K562 (cell line): ENCODE results near the gene PLCB3. TPM values are rescaled to one million over a fixed set of nuclear protein-coding genes. Genes with fewer than 3 reads are reported as not detected.

Experiments used
- ARID1B ChIP-seq: fragments of 450-650 bp; IDR thresholded peaks from 2 replicates; pipeline ENCODE4 v1.6.1; 2016; ENCODE audit warnings: antibody characterized with exemption, mild to moderate bottlenecking, inconsistent platforms
- ARID3B ChIP-seq: fragments of 250-450 bp; sonication (Bioruptor Pico); IDR thresholded peaks from 2 replicates; pipeline ENCODE4 v1.4.0; 2020; ENCODE audit warnings: borderline replicate concordance
- ARNT ChIP-seq, 2 experiments: fragments of 450-650 bp; IDR thresholded peaks; 2 replicates each; pipeline ENCODE4 v1.6.1; 2016; ENCODE audit warnings: mild to moderate bottlenecking in 1 of 2
- DMBX1 ChIP-seq: fragments of 250-450 bp; sonication (Bioruptor Pico); IDR thresholded peaks from 2 replicates; pipeline ENCODE4 v1.8.0; 2022; ENCODE audit warnings: inconsistent platforms, mild to moderate bottlenecking, moderate library complexity, borderline replicate concordance
- ETV1 ChIP-seq: fragments of 450-650 bp; conservative IDR thresholded peaks from 2 replicates; pipeline ENCODE4 v1.6.1; 2016; ENCODE audit warnings: missing genetic modification characterization, control low read depth, low read depth, missing compliant biosample characterization
- GTF2A2 ChIP-seq: IDR thresholded peaks from 2 replicates; pipeline ENCODE4 v1.6.1; 2016; ENCODE audit warnings: mild to moderate bottlenecking, missing genetic modification characterization, missing compliant biosample characterization
- HMBOX1 ChIP-seq: sonication (generic); IDR thresholded peaks from 2 replicates; pipeline ENCODE4 v1.6.1; 2016
- KAT2B ChIP-seq: IDR thresholded peaks from one replicate; pipeline ENCODE4 v1.6.1; 2012; ENCODE audit warnings: low read depth, mild to moderate bottlenecking, control low read depth, inconsistent platforms, low read length, moderate library complexity
- KAT7 ChIP-seq: sonication (generic); formaldehyde crosslinking; IDR thresholded peaks from 2 replicates; pipeline ENCODE4 v1.8.0; 2022; ENCODE audit warnings: missing genetic modification reagents, mild to moderate bottlenecking, borderline replicate concordance
- MAFF ChIP-seq: IDR thresholded peaks from 2 replicates; pipeline ENCODE4 v1.6.1; 2012; ENCODE audit warnings: low read length, improper control_type of control experiment
- MCM7 ChIP-seq, 2 experiments: fragments of 450-650 bp; IDR thresholded peaks; 2 replicates each; pipeline ENCODE4 v1.6.1; 2016 to 2018
- MTA1 ChIP-seq: fragments of 450-650 bp; IDR thresholded peaks from 2 replicates; pipeline ENCODE4 v1.6.1; 2017; ENCODE audit warnings: borderline replicate concordance
- MYNN ChIP-seq, 2 experiments: sonication (generic); formaldehyde crosslinking in 1 of 2; IDR thresholded peaks; 2 replicates each; pipeline versions ENCODE4 v1.5.0 to v1.6.1; 2016 to 2020; ENCODE audit warnings: antibody characterized with exemption in 1 of 2, missing genetic modification reagents in 1 of 2
- PRPF4 ChIP-seq: fragments of 200-400 bp; formaldehyde crosslinking; IDR thresholded peaks from one replicate; pipeline ENCODE4 v1.6.1; 2017; ENCODE audit warnings: low read length, low read depth, mild to moderate bottlenecking; ENCODE audit not compliant: insufficient read depth, poor library complexity, severe bottlenecking
- SMAD4 ChIP-seq: fragments of 250-450 bp; sonication (Bioruptor Pico); conservative IDR thresholded peaks from 2 replicates; pipeline ENCODE4 v1.8.0; 2021; ENCODE audit warnings: inconsistent platforms, mild to moderate bottlenecking, moderate library complexity
- SRSF9 ChIP-seq: fragments of 200-400 bp; formaldehyde crosslinking; IDR thresholded peaks from 2 replicates; pipeline ENCODE4 v1.6.1; 2017; ENCODE audit warnings: low read depth, low read length, borderline replicate concordance
- TAF15 ChIP-seq: fragments of 200-400 bp; formaldehyde crosslinking; IDR thresholded peaks from 2 replicates; pipeline ENCODE4 v1.6.1; 2017; ENCODE audit warnings: mild to moderate bottlenecking, low read depth, low read length, moderate library complexity
- TCF3 ChIP-seq: sonication (generic); formaldehyde crosslinking; IDR thresholded peaks from 2 replicates; pipeline ENCODE4 v1.4.0; 2020; ENCODE audit warnings: mild to moderate bottlenecking, missing genetic modification reagents
- ZBTB7A ChIP-seq: IDR thresholded peaks from 2 replicates; pipeline ENCODE4 v1.6.1; 2011; ENCODE audit warnings: low read depth, mild to moderate bottlenecking, low read length, moderate library complexity, borderline replicate concordance; ENCODE audit not compliant: control insufficient read depth
- ZNF165 ChIP-seq: fragments of 250-450 bp; sonication (Bioruptor Pico); IDR thresholded peaks from 2 replicates; pipeline ENCODE4 v1.4.0; 2020; ENCODE audit warnings: borderline replicate concordance
- ZNF408 ChIP-seq: fragments of 250-450 bp; sonication (Bioruptor Pico); IDR thresholded peaks from 2 replicates; pipeline ENCODE4 v1.4.0; 2020; ENCODE audit warnings: low read depth, mild to moderate bottlenecking, moderate library complexity
- polyA plus RNA-seq, 8 experiments: library from polyadenylated mRNA; depleted of rRNA in 4 of 8; stranded (reverse) in 5 of 8; unstranded in 3 of 8; fragments of >200 nt; fragmentation: Nextera tagmentation in 2 of 8; fragmentation: Illumina TruSeq in 1 of 8; extraction: Ambion mirVana in 2 of 8; extraction: Trizol in 1 of 8; gene quantifications; 2 replicates each; pipeline versions ENCODE4 v1.2.1 to v1.2.3, GENCODE V29; 2011 to 2014; ENCODE audit warnings: inconsistent platforms in 1 of 8, missing spikeins in 1 of 8
- total RNA-seq, 7 experiments: library from RNA; depleted of rRNA in 6 of 7; stranded (reverse); fragments of >200 nt in 6 of 7; fragmentation: Illumina TruSeq in 2 of 7; extraction: Trizol in 2 of 7; gene quantifications; 2 replicates each; pipeline versions ENCODE4 v1.2.1 to v1.2.3, GENCODE V29; 2011 to 2021; ENCODE audit warnings: low replicate concordance in 1 of 7
- TF ChIP-seq, protein P1 (sequence below), 2 experiments: fragments of 150-350 bp in 1 of 2; IDR thresholded peaks; 2 replicates each; pipeline ENCODE4 v1.6.1; 2012 to 2016; ENCODE audit warnings: low read depth in 2 of 2, low read length in 2 of 2, mild to moderate bottlenecking in 1 of 2, moderate library complexity in 1 of 2

Gene PLCB3
- total and polyA plus RNA-seq, 9 of the 15 experiments (the other 6 are each of a cell fraction or from before 2014, with no cell fraction given) = 0.31 to 44.8 (median 14.6) TPM

GRCh38 chr11:64207256-64208085, 43.9 kb upstream of the PLCB3 start (continued):
- TF ChIP-seq, protein P1, sequence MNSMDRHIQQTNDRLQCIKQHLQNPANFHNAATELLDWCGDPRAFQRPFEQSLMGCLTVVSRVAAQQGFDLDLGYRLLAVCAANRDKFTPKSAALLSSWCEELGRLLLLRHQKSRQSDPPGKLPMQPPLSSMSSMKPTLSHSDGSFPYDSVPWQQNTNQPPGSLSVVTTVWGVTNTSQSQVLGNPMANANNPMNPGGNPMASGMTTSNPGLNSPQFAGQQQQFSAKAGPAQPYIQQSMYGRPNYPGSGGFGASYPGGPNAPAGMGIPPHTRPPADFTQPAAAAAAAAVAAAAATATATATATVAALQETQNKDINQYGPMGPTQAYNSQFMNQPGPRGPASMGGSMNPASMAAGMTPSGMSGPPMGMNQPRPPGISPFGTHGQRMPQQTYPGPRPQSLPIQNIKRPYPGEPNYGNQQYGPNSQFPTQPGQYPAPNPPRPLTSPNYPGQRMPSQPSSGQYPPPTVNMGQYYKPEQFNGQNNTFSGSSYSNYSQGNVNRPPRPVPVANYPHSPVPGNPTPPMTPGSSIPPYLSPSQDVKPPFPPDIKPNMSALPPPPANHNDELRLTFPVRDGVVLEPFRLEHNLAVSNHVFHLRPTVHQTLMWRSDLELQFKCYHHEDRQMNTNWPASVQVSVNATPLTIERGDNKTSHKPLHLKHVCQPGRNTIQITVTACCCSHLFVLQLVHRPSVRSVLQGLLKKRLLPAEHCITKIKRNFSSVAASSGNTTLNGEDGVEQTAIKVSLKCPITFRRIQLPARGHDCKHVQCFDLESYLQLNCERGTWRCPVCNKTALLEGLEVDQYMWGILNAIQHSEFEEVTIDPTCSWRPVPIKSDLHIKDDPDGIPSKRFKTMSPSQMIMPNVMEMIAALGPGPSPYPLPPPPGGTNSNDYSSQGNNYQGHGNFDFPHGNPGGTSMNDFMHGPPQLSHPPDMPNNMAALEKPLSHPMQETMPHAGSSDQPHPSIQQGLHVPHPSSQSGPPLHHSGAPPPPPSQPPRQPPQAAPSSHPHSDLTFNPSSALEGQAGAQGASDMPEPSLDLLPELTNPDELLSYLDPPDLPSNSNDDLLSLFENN (IDR thresholded peaks at IDR 0.05; ENCODE audit: low read depth in 2 of 2, low read length in 2 of 2) = 0 out of 4 replicates have a peak, but pooled peaks of 1 of the 2 experiments have one; percentile 44
- TF ChIP-seq HMBOX1 (no peak), ARNT (IDR thresholded peaks at IDR 0.05) (peak in 1 of 2 experiments; percentile 77; a peak in 1 of 4 replicates), SRSF9 (no peak), ZBTB7A (peak; percentile 99), MAFF (peak; percentile 80; the same call in 1 of the 2 replicates), ZNF408 (CRISPR knock-in tag) (no peak), ZNF165 (no peak), KAT2B (no peak), ARID1B (peak; percentile 88), MCM7 (IDR thresholded peaks at IDR 0.05) (no peak), TCF3 (peak; percentile 72), DMBX1 (CRISPR knock-in tag) (no peak; the same call in 1 of the 2 replicates), ETV1 (tag) (peak; percentile 93), ARID3B (CRISPR knock-in tag) (no peak), MYNN (IDR thresholded peaks at IDR 0.05) (peak; percentile 62; the same call in 1 of the 2 replicates), MYNN (CRISPR knock-in tag; IDR thresholded peaks at IDR 0.05) (no peak), KAT7 (peak; percentile 21; the same call in 1 of the 2 replicates), SMAD4 (CRISPR knock-in tag) (peak; percentile 67), GTF2A2 (no peak), PRPF4 (peak; percentile 58), MTA1 (0 out of 2 replicates have a peak, but pooled peaks have one; percentile 45), TAF15 (no peak)
